ENCODE results near the gene SHE. TPM values are rescaled to one million over a fixed set of nuclear protein-coding genes. Genes with fewer than 3 reads are reported as not detected.

SHE gene
- total and polyA plus RNA-seq, 2 experiments from 2014 or later = 0.23 to 0.69 TPM

DNA sequence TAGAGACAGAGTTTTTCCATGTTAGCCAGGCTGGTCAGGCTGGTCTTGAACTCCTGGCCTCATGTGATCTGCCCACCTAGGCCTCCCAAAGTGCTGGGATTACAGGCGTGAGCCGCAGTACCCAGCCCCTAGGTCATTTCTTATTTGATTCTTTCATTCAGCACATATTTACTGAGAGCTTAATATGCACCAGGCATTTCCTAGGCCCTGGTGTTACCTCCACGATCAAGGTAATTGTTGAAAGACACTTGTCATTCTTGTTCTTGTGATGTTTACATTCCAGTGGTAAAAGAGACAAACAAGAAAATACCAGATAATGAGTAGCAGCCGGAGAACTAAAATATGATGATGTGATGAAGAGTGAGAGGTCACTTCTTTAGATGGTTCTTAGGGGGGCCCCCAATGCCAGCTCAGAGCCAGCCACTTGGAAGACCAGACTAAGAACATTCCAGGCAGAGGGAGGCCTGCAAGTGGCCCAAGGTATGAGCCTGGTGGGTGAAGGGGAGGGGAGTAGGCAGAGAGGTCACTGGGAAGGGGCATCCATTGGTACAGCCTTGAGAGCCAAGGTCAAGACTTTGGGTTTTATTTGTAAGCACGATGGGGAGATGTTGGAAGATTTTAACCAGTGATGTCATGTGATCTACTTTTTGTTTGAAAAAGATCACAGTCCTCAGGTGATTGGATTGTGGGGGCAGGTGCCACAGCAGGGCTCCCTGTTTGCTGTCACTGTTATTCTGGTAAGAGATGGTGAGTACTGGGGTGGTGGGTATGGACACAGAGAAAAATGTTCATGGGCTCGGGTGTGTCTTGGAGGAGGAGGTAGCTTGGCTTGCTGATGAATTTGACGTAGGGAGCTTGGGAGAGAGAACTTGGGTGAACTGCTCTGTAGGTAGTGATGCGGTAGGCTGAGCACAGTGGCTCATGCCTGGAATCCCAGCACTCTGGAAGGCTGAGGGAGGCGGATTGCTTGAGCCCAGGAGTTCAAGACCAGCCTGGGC is 37.6 kb upstream of the SHE start (continued):
- TF ChIP-seq, protein P1, sequence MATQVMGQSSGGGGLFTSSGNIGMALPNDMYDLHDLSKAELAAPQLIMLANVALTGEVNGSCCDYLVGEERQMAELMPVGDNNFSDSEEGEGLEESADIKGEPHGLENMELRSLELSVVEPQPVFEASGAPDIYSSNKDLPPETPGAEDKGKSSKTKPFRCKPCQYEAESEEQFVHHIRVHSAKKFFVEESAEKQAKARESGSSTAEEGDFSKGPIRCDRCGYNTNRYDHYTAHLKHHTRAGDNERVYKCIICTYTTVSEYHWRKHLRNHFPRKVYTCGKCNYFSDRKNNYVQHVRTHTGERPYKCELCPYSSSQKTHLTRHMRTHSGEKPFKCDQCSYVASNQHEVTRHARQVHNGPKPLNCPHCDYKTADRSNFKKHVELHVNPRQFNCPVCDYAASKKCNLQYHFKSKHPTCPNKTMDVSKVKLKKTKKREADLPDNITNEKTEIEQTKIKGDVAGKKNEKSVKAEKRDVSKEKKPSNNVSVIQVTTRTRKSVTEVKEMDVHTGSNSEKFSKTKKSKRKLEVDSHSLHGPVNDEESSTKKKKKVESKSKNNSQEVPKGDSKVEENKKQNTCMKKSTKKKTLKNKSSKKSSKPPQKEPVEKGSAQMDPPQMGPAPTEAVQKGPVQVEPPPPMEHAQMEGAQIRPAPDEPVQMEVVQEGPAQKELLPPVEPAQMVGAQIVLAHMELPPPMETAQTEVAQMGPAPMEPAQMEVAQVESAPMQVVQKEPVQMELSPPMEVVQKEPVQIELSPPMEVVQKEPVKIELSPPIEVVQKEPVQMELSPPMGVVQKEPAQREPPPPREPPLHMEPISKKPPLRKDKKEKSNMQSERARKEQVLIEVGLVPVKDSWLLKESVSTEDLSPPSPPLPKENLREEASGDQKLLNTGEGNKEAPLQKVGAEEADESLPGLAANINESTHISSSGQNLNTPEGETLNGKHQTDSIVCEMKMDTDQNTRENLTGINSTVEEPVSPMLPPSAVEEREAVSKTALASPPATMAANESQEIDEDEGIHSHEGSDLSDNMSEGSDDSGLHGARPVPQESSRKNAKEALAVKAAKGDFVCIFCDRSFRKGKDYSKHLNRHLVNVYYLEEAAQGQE (IDR thresholded peaks at IDR 0.05; ENCODE audit: unreplicated experiment) = no peak
- TF ChIP-seq ZNF114 (CRISPR knock-in tag; IDR thresholded peaks at IDR 0.05) (no peak), POLR2AphosphoS5 (IDR thresholded peaks at IDR 0.05; ENCODE audit: low read depth) (no peak)

DNA sequence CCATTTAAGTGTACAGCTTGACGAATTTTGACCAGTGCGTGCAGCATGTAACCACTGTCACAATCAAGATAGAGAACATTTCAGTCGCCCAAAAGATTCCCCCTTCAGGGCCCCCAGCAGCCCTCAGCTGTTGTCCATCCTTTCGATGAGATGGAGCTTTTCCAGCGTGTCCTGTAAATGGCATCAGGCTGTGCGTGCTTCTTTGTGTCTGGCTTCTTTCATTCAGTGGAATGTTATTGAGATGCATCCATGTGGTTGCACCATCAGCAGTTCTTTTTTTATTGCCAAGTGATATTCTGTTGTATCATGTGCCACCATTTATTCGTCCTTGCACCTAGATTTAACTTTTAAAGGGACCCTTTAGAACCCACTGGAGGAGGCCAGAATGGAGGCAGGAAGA is 34.4 kb upstream of the SHE start:
- no peak for DNase-seq (ENCODE audit: low spot score)
- no peaks in the 10 kb centered on the region for H3K27me3 ChIP-seq (ENCODE audit: insufficient read depth)
- H3K4me3 Mint-ChIP-seq = no peak overlapping the region
- H3F3A ChIP-seq (replicated peaks; ENCODE audit: low read depth) = no peaks in the 10 kb centered on the region
- H3K9me2 ChIP-seq (ENCODE audit: insufficient read depth) = no peaks in the 10 kb centered on the region
- no peaks in the 10 kb centered on the region for H4K20me1 ChIP-seq (replicated peaks; ENCODE audit: insufficient read depth)
- H3K4me1 ChIP-seq (ENCODE audit: insufficient read depth) = no peaks in the 10 kb centered on the region
- H3K4me3 ChIP-seq = no peak overlapping the region
- H3K36me3 ChIP-seq (ENCODE audit: insufficient read depth) = no peaks in the 10 kb centered on the region
- H3K9me3 Mint-ChIP-seq = peaks cover 20% of the 10 kb centered on the region
- H3K36me3 Mint-ChIP-seq (ENCODE audit: low read depth) = peaks cover 4% of the 10 kb centered on the region; the same call in 2 of the 3 replicates
- H2AFZ ChIP-seq = no peak overlapping the region
- H3K27ac ChIP-seq (ENCODE audit: low read depth) = no peak overlapping the region
- no peak for ATAC-seq
- no peaks in the 10 kb centered on the region for H3K79me2 ChIP-seq (replicated peaks; ENCODE audit: insufficient read depth)
- peaks cover 10% of the 10 kb centered on the region for H3K27me3 Mint-ChIP-seq (ENCODE audit: insufficient read depth, low read depth, poor library complexity)
- H3K4me1 Mint-ChIP-seq = peaks cover 10% of the 10 kb centered on the region
- no peak overlapping the region for H3K4me2 ChIP-seq
- H3K27ac Mint-ChIP-seq = no peak overlapping the region
- TF ChIP-seq, protein P2, sequence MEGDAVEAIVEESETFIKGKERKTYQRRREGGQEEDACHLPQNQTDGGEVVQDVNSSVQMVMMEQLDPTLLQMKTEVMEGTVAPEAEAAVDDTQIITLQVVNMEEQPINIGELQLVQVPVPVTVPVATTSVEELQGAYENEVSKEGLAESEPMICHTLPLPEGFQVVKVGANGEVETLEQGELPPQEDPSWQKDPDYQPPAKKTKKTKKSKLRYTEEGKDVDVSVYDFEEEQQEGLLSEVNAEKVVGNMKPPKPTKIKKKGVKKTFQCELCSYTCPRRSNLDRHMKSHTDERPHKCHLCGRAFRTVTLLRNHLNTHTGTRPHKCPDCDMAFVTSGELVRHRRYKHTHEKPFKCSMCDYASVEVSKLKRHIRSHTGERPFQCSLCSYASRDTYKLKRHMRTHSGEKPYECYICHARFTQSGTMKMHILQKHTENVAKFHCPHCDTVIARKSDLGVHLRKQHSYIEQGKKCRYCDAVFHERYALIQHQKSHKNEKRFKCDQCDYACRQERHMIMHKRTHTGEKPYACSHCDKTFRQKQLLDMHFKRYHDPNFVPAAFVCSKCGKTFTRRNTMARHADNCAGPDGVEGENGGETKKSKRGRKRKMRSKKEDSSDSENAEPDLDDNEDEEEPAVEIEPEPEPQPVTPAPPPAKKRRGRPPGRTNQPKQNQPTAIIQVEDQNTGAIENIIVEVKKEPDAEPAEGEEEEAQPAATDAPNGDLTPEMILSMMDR (conservative IDR thresholded peaks at IDR 0.05; ENCODE audit: low read depth in 2 of 2) = no peak
- TF ChIP-seq STAT1 (IDR thresholded peaks at IDR 0.05; ENCODE audit: unreplicated experiment) (no peak), POLR2AphosphoS5 (IDR thresholded peaks at IDR 0.05; ENCODE audit: low read depth) (no peak), EZH2phosphoT487 (IDR thresholded peaks at IDR 0.05; ENCODE audit: unreplicated experiment) (no peak), CREB1 (CRISPR knock-in tag; IDR thresholded peaks at IDR 0.05; ENCODE audit: low read depth) (no peak), JUNB (IDR thresholded peaks at IDR 0.05; ENCODE audit: unreplicated experiment) (no peak), ZNF114 (CRISPR knock-in tag; IDR thresholded peaks at IDR 0.05) (no peak), ZNF331 (CRISPR knock-in tag; IDR thresholded peaks at IDR 0.05; ENCODE audit: low read depth) (no peak), NANOG (IDR thresholded peaks at IDR 0.05; ENCODE audit: borderline replicate concordance) (no peak)
- TF ChIP-seq, protein P3, sequence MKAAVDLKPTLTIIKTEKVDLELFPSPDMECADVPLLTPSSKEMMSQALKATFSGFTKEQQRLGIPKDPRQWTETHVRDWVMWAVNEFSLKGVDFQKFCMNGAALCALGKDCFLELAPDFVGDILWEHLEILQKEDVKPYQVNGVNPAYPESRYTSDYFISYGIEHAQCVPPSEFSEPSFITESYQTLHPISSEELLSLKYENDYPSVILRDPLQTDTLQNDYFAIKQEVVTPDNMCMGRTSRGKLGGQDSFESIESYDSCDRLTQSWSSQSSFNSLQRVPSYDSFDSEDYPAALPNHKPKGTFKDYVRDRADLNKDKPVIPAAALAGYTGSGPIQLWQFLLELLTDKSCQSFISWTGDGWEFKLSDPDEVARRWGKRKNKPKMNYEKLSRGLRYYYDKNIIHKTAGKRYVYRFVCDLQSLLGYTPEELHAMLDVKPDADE (IDR thresholded peaks at IDR 0.05) = no peak
- TF ChIP-seq, protein P1 (IDR thresholded peaks at IDR 0.05; ENCODE audit: unreplicated experiment) = no peak
